ENCODE data around the gene LCMT1.
"Not testable (repeated sequence)": the region's sequence is repeated elsewhere in the genome, so short reads cannot be mapped to it uniquely, and the experiment has no call there.

LCMT1 gene

GRCh38 chr16:25148568-25149215, 37.1 kb downstream of the LCMT1 start:
- no peak for DNase-seq (ENCODE audit: low spot score)

GRCh38 chr16:25151996-25152395, 40.5 kb downstream of the LCMT1 start:
- no peak for DNase-seq (ENCODE audit: low spot score)

GRCh38 chr16:25155553-25156460, 44.3 kb downstream of the LCMT1 start:
- no peak for DNase-seq (ENCODE audit: low spot score)

GRCh38 chr16:25157271-25157875, 45.8 kb downstream of the LCMT1 start:
- no peak for DNase-seq (ENCODE audit: low spot score)

- DNase-seq (ENCODE audit: low spot score), result no peak
Observed at GRCh38 chr16:25158401-25158800, 46.9 kb downstream of the LCMT1 start.

- DNase-seq (ENCODE audit: low spot score), result no peak
Observed at GRCh38 chr16:25161753-25162367, 50.3 kb downstream of the LCMT1 start.

GRCh38 chr16:25163683-25164082, 52.1 kb downstream of the LCMT1 start:
- no peak for DNase-seq (ENCODE audit: low spot score)

GRCh38 chr16:25165284-25165683, 53.7 kb downstream of the LCMT1 start:
- DNase-seq (ENCODE audit: low spot score), result no peak

GRCh38 chr16:25167920-25168319, 56.4 kb downstream of the LCMT1 start:
- not testable (repeated sequence) for DNase-seq (ENCODE audit: low spot score)

GRCh38 chr16:25171390-25171789, 59.8 kb downstream of the LCMT1 start:
- no peak for DNase-seq (ENCODE audit: low spot score)

- no peak for DNase-seq (ENCODE audit: low spot score)
Observed at GRCh38 chr16:25172831-25173230, 61.3 kb downstream of the LCMT1 start.

GRCh38 chr16:25174285-25174684, 62.7 kb downstream of the LCMT1 start:
- no peak for DNase-seq (ENCODE audit: low spot score)

- no peak for DNase-seq (ENCODE audit: low spot score)
Observed at GRCh38 chr16:25176136-25176535, 64.6 kb downstream of the LCMT1 start.

- DNase-seq (ENCODE audit: low spot score), result no peak
Observed at GRCh38 chr16:25177512-25177830, 65.9 kb downstream of the LCMT1 start.

GRCh38 chr16:25177831-25178688, 66.5 kb downstream of the LCMT1 start:
- DNase-seq (ENCODE audit: low spot score), result no peak

GRCh38 chr16:25181236-25181635, 69.7 kb downstream of the LCMT1 start:
- not testable (repeated sequence) for DNase-seq (ENCODE audit: low spot score)

GRCh38 chr16:25184771-25185170, 73.2 kb downstream of the LCMT1 start:
- no peak for DNase-seq (ENCODE audit: low spot score)

GRCh38 chr16:25187491-25187795, 75.9 kb downstream of the LCMT1 start:
- no peak for DNase-seq (ENCODE audit: low spot score)

- no peak for DNase-seq (ENCODE audit: low spot score)
Observed at GRCh38 chr16:25189305-25189704, 77.8 kb downstream of the LCMT1 start.

- DNase-seq (ENCODE audit: low spot score), result no peak
Observed at GRCh38 chr16:25192096-25192495, 80.6 kb downstream of the LCMT1 start.

GRCh38 chr16:25194273-25194878, 82.8 kb downstream of the LCMT1 start:
- no peak for DNase-seq (ENCODE audit: low spot score)

Measured in putamen (tissue), 1 donor.